H9 (cell line): ENCODE results near the gene TNIP3. TPM values are rescaled to one million over a fixed set of nuclear protein-coding genes. Genes with fewer than 3 reads are reported as not detected.
"Not testable (repeated sequence)": the region's sequence is repeated elsewhere in the genome, so short reads cannot be mapped to it uniquely, and the experiment has no call there.

ENCODE experiments used
- DNase-seq: peaks from one replicate; pipeline ENCODE4 v3.0.0-alpha.2; 2017
- H2AFZ ChIP-seq: one replicate; pipeline ENCODE4 v1.6.1; 2013; ENCODE audit warnings: mild to moderate bottlenecking, low read length, control low read depth, moderate library complexity
- H2AK5ac ChIP-seq: 2 replicates; pipeline ENCODE4 v1.6.1; 2013; ENCODE audit warnings: low read length, control low read depth, mixed read lengths; ENCODE audit not compliant: insufficient read length
- H2BK120ac ChIP-seq: one replicate; pipeline ENCODE4 v1.6.1; 2013; ENCODE audit warnings: low read depth, mild to moderate bottlenecking, low read length, control low read depth, inconsistent platforms; ENCODE audit not compliant: poor library complexity, severe bottlenecking
- H2BK12ac ChIP-seq: 2 replicates; pipeline ENCODE4 v1.6.1; 2013; ENCODE audit warnings: low read length, control low read depth, mixed read lengths, low read depth; ENCODE audit not compliant: insufficient read length
- H2BK15ac ChIP-seq: 2 replicates; pipeline ENCODE4 v1.6.1; 2013; ENCODE audit warnings: low read depth, low read length, control low read depth
- H2BK20ac ChIP-seq: one replicate; pipeline ENCODE4 v1.6.1; 2013; ENCODE audit warnings: low read depth, mild to moderate bottlenecking, low read length, control low read depth, inconsistent platforms; ENCODE audit not compliant: poor library complexity, severe bottlenecking
- H2BK5ac ChIP-seq: 2 replicates; pipeline ENCODE4 v1.6.1; 2013; ENCODE audit warnings: low read length, control low read depth, mixed read lengths; ENCODE audit not compliant: insufficient read length
- H3K14ac ChIP-seq: 2 replicates; pipeline ENCODE4 v1.6.1; 2013; ENCODE audit warnings: low read length, control low read depth; ENCODE audit not compliant: insufficient read depth
- H3K18ac ChIP-seq: 2 replicates; pipeline ENCODE4 v1.6.1; 2013; ENCODE audit warnings: low read depth, mild to moderate bottlenecking, mixed read lengths, low read length, control low read depth; ENCODE audit not compliant: insufficient read length
- H3K23ac ChIP-seq: 2 replicates; pipeline ENCODE4 v1.6.1; 2013; ENCODE audit warnings: low read length, control low read depth, mixed read lengths, low read depth; ENCODE audit not compliant: insufficient read length
- H3K23me2 ChIP-seq: 2 replicates; pipeline ENCODE4 v1.6.1; 2013; ENCODE audit warnings: low read depth, mild to moderate bottlenecking, mixed read lengths, low read length, control low read depth; ENCODE audit not compliant: insufficient read length, poor library complexity, severe bottlenecking
- H3K27ac ChIP-seq: 2 replicates; pipeline ENCODE4 v1.5.1; 2013; ENCODE audit warnings: low read length, control low read depth, mixed read lengths, low read depth; ENCODE audit not compliant: insufficient read length
- H3K27me3 ChIP-seq: 2 replicates; pipeline ENCODE4 v1.6.1; 2013; ENCODE audit warnings: low read length, control low read depth, inconsistent platforms; ENCODE audit not compliant: insufficient read depth
- H3K4ac ChIP-seq: 2 replicates; pipeline ENCODE4 v1.6.1; 2013; ENCODE audit warnings: low read depth, mild to moderate bottlenecking, control low read depth, inconsistent platforms, low read length, moderate library complexity
- H3K4me1 ChIP-seq: 2 replicates; pipeline ENCODE4 v1.6.1; 2013; ENCODE audit warnings: low read length, control low read depth, inconsistent platforms; ENCODE audit not compliant: insufficient read depth
- H3K4me2 ChIP-seq: 2 replicates; pipeline ENCODE4 v1.6.1; 2013; ENCODE audit warnings: low read length, control low read depth, mixed read lengths; ENCODE audit not compliant: insufficient read length, insufficient read depth
- H3K56ac ChIP-seq: 2 replicates; pipeline ENCODE4 v1.6.1; 2013; ENCODE audit warnings: low read depth, mild to moderate bottlenecking, mixed read lengths, low read length, control low read depth; ENCODE audit not compliant: insufficient read length
- H3K79me1 ChIP-seq: 2 replicates; pipeline ENCODE4 v1.6.1; 2013; ENCODE audit warnings: low read depth, mild to moderate bottlenecking, moderate library complexity, low read length, control low read depth, inconsistent platforms; ENCODE audit not compliant: insufficient read depth, poor library complexity, severe bottlenecking
- H3K79me2 ChIP-seq: 2 replicates; pipeline ENCODE4 v1.6.1; 2013; ENCODE audit warnings: low read length, control low read depth, inconsistent platforms; ENCODE audit not compliant: insufficient read depth
- H3K9ac ChIP-seq: 2 replicates; pipeline ENCODE4 v1.6.1; 2013; ENCODE audit warnings: low read length, control low read depth, mixed read lengths; ENCODE audit not compliant: insufficient read length; ENCODE audit errors: extremely low read depth
- H3K9me3 ChIP-seq: one replicate; pipeline ENCODE4 v1.6.1; 2013; ENCODE audit warnings: low read depth, low read length, inconsistent platforms; ENCODE audit not compliant: control insufficient read depth
- H3T11ph ChIP-seq: one replicate; pipeline ENCODE4 v1.6.1; 2013; ENCODE audit warnings: mild to moderate bottlenecking, low read length, control low read depth, inconsistent platforms
- H4K20me1 ChIP-seq: one replicate; pipeline ENCODE4 v1.6.1; 2013; ENCODE audit not compliant: control insufficient read depth, insufficient read length, insufficient read depth
- H4K5ac ChIP-seq: 2 replicates; pipeline ENCODE4 v1.6.1; 2013; ENCODE audit warnings: low read depth, mild to moderate bottlenecking, mixed read lengths, low read length, control low read depth; ENCODE audit not compliant: insufficient read length
- H4K8ac ChIP-seq: replicated peaks from 2 replicates; pipeline ENCODE4 v1.6.1; 2013; ENCODE audit warnings: low read length, control low read depth, mixed read lengths, low read depth; ENCODE audit not compliant: insufficient read length
- H4K91ac ChIP-seq: 2 replicates; pipeline ENCODE4 v1.6.1; 2013; ENCODE audit warnings: low read depth, mild to moderate bottlenecking, moderate library complexity, mixed read lengths, low read length, control low read depth; ENCODE audit not compliant: insufficient read length
- H3K27ac Mint-ChIP-seq, 3 experiments: 2 replicates in 2 of 3; 3 replicates in 1 of 3; pipeline ENCODE4 v1.8.0; 2020 to 2021; ENCODE audit warnings: mixed read lengths in 3 of 3, mild to moderate bottlenecking in 1 of 3, moderate library complexity in 1 of 3
- H3K27me3 Mint-ChIP-seq: 2 replicates; pipeline ENCODE4 v1.8.0; 2021; ENCODE audit warnings: low read depth, mild to moderate bottlenecking, moderate library complexity, mixed read lengths
- H3K36me3 Mint-ChIP-seq, 3 experiments: 2 replicates in 2 of 3; 3 replicates in 1 of 3; pipeline ENCODE4 v1.8.0; 2020 to 2021; ENCODE audit warnings: low read depth in 3 of 3, mixed read lengths in 3 of 3; ENCODE audit not compliant: insufficient read depth in 1 of 3
- H3K4me1 Mint-ChIP-seq, 2 experiments: 2 replicates each; pipeline ENCODE4 v1.8.0; 2020; ENCODE audit warnings: mixed read lengths in 2 of 2
- H3K4me3 Mint-ChIP-seq, 2 experiments: 2 replicates in 1 of 2; 3 replicates in 1 of 2; pipeline ENCODE4 v1.8.0; 2020 to 2021; ENCODE audit warnings: mild to moderate bottlenecking in 2 of 2, mixed read lengths in 2 of 2, moderate library complexity in 1 of 2
- H3K9me3 Mint-ChIP-seq, 2 experiments: 2 replicates in 1 of 2; 3 replicates in 1 of 2; pipeline ENCODE4 v1.8.0; 2020; ENCODE audit warnings: mild to moderate bottlenecking in 2 of 2, mixed read lengths in 2 of 2, moderate library complexity in 1 of 2
- WGBS: extraction: QIAGEN DNeasy Blood & Tissue Kit; methylation state at CpG from one replicate; pipeline ENCODE4 v1.1.7; 2013; ENCODE audit warnings: missing lambda C conversion rate, low lambda C conversion rate, mixed read lengths; ENCODE audit not compliant: insufficient read length; ENCODE audit errors: extremely low coverage; 5-methylcytosine and 5-hydroxymethylcytosine counted together
- total RNA-seq: library from RNA; stranded (reverse); gene quantifications from 2 replicates; pipeline ENCODE4 v1.2.1, GENCODE V29; 2021
- TF ChIP-seq, protein P1 (sequence below): fragments of 200-600 bp; sonication (generic); conservative IDR thresholded peaks from 3 replicates; pipeline ENCODE4 v1.8.0; 2021; ENCODE audit warnings: antibody characterized with exemption, mild to moderate bottlenecking

The TNIP3 gene
- total RNA-seq, 1 experiment from 2014 or later: not detected

DNA sequence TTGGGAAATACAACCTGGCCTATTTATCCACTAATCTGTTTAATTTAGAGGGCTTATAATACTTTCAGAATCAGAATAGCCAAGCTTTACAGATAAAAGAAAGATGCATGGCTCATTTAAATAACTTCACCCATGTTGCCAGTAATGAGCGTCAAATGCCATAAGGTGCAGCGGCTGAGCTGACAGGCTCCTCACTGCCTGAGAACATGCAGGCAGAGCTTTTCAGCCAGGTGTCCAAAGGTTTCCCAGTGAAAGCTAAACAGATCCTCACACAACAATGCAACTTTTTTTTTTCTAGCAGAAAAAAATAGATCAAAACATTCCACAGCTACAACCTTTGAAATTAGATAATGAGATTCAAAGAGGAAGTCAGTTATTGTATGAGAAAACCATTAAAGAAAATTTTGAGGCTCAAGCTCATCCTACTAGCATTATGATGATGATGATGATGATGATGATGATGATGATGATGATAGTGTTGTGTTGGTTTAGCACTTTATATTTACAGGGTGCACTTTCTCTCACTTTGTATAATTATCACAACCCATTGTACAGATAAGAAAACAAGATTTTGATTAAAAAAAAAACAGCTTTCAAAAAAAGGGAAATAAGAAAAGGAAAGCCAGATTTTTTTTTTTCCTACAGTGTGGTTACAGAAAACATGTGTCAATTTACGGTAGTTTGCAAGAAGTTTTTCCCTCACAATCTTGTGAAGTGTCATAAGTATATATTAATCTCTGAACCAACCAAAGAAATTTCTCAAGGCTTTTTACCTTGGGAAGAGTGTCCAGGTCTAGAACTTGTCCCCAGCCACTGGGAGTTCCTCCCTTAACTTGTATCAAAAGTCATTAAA lies 12.2 kb upstream of the TNIP3 start:
- no peaks in the 10 kb centered on the region; the same call in 1 of the 2 replicates for H3K4me1 ChIP-seq
- H3K18ac ChIP-seq: no peak overlapping the region
- no peaks in the 10 kb centered on the region for H4K20me1 ChIP-seq
- no peak overlapping the region for H2BK15ac ChIP-seq
- no peak overlapping the region for H2BK120ac ChIP-seq
- H3K79me1 ChIP-seq: no peaks in the 10 kb centered on the region
- no peak overlapping the region for H4K8ac ChIP-seq
- H3K4me2 ChIP-seq: no peak overlapping the region
- H3K9ac ChIP-seq: no peak overlapping the region
- H2AK5ac ChIP-seq: no peak overlapping the region
- Mint-ChIP-seq H3K27me3 (no peaks in the 10 kb centered on the region), H3K4me3 (no peak overlapping the region), H3K27ac (peak overlapping the region in 1 of 3 experiments; percentile 38; a peak in 1 of 7 replicates), H3K9me3 (peaks cover 0 to 3% of the 10 kb centered on the region in 2 experiments; a peak in 1 of 5 replicates), H3K4me1 (peaks cover 19% of the 10 kb centered on the region in 2 experiments), H3K36me3 (peaks cover 0 to 4% (median 2%) of the 10 kb centered on the region in 3 experiments; a peak in 2 of 7 replicates)
- TF ChIP-seq, protein P1, sequence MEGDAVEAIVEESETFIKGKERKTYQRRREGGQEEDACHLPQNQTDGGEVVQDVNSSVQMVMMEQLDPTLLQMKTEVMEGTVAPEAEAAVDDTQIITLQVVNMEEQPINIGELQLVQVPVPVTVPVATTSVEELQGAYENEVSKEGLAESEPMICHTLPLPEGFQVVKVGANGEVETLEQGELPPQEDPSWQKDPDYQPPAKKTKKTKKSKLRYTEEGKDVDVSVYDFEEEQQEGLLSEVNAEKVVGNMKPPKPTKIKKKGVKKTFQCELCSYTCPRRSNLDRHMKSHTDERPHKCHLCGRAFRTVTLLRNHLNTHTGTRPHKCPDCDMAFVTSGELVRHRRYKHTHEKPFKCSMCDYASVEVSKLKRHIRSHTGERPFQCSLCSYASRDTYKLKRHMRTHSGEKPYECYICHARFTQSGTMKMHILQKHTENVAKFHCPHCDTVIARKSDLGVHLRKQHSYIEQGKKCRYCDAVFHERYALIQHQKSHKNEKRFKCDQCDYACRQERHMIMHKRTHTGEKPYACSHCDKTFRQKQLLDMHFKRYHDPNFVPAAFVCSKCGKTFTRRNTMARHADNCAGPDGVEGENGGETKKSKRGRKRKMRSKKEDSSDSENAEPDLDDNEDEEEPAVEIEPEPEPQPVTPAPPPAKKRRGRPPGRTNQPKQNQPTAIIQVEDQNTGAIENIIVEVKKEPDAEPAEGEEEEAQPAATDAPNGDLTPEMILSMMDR: no peak
- H2BK20ac ChIP-seq: no peak overlapping the region
- H3K27ac ChIP-seq: no peak overlapping the region
- no peak overlapping the region for H2BK5ac ChIP-seq
- H3K14ac ChIP-seq: no peak overlapping the region
- no peak overlapping the region for H3T11ph ChIP-seq
- H3K27me3 ChIP-seq: no peaks in the 10 kb centered on the region
- H3K23me2 ChIP-seq: no peaks in the 10 kb centered on the region
- H3K79me2 ChIP-seq: no peaks in the 10 kb centered on the region
- WGBS: no CpG with 5 or more reads among the region's 3 CpGs
- no peak overlapping the region for H3K4ac ChIP-seq
- H3K23ac ChIP-seq: no peak overlapping the region
- H4K5ac ChIP-seq: no peak overlapping the region
- no peaks in the 10 kb centered on the region for H3K9me3 ChIP-seq
- no peak overlapping the region for H4K91ac ChIP-seq
- no peak for DNase-seq
- H2BK12ac ChIP-seq: no peak overlapping the region
- H2AFZ ChIP-seq: no peak overlapping the region
- no peak overlapping the region for H3K56ac ChIP-seq

DNA sequence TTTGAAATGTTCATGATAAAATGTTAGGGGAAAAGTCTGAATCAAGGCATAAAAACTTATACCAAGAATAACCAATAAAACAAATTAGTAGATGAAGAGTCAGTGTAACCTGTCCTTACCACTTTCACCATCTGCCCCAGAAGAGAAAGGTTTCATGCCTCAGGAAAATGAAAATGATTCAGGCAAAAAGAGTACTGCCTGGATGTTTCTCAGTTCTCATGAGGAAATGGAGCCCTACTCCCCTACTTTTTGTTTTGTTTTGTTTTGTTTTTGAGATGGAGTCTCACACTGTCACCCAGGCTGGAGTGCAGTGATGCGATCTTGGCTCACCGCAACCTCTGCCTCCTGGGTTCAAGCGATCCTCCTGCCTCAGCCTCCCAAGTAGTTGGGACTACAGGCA lies 7.4 kb upstream of the TNIP3 start:
- H2AK5ac ChIP-seq: not testable (repeated sequence)

More for the DNA sequence above, 7.4 kb upstream of the TNIP3 start:
- not testable (repeated sequence) for H3K4ac ChIP-seq, DNase-seq, H3K27me3 Mint-ChIP-seq, H3K27ac ChIP-seq, H4K8ac ChIP-seq, H3K79me2 ChIP-seq, H3K27ac Mint-ChIP-seq, H4K20me1 ChIP-seq, H3K23ac ChIP-seq, H3T11ph ChIP-seq, H2BK120ac ChIP-seq, H2BK15ac ChIP-seq, H4K5ac ChIP-seq, H2BK20ac ChIP-seq, H2BK5ac ChIP-seq, H3K4me3 Mint-ChIP-seq, H2AFZ ChIP-seq, H4K91ac ChIP-seq, H3K79me1 ChIP-seq, H3K4me1 ChIP-seq, H3K36me3 Mint-ChIP-seq, H3K56ac ChIP-seq, H3K9ac ChIP-seq, H2BK12ac ChIP-seq, H3K23me2 ChIP-seq, H3K14ac ChIP-seq, H3K9me3 ChIP-seq, H3K18ac ChIP-seq, H3K4me1 Mint-ChIP-seq, H3K4me2 ChIP-seq, H3K9me3 Mint-ChIP-seq, H3K27me3 ChIP-seq
- no CpG with 5 or more reads among the region's 3 CpGs for WGBS
